GM11168 (cell line): ENCODE results near the gene NDUFC2.
"Not testable (repeated sequence)": the region's sequence is repeated elsewhere in the genome, so short reads cannot be mapped to it uniquely, and the experiment has no call there.

Experiments used
- in situ Hi-C: fragments of 300-500 bp; cut with MboI; formaldehyde crosslinking; loops from one replicate; pipeline ENCODE4 v1.12.0; 2022; ENCODE audit warnings: low sequenced_read_pairs; ENCODE audit not compliant: unreplicated experiment

The NDUFC2 gene

DNA sequence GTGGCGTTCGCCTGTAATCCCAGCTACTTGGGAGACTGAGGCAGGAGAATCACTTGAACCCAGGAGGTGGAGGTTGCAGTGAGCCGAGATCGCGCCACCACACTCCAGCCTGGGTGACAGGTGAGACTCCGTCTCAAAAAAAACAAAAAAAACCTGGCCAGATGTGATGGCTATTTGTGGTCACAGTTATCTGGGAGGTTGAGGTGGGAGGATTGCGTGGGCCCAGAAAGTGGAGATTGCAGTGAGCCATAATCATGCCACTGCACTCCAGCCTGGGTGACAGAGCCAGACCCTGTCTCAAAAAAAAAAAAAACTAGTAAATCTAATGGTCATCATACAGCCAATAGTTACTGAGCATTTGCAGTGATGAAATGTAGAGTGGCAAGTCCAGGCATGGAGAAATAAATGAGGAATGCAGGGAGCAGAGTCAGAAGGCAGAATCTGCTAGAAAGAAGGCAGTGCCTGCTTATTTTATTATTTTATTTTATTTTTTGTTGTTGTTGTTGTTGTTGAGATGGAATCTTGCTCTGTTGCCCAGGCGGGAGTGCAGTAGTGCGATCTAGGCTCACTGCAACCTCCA lies 19.8 kb downstream of the NDUFC2 start:
- in situ Hi-C loops, result not testable (repeated sequence)

- in situ Hi-C loops, result no loop called here
These were observed 22.1 kb downstream of the NDUFC2 start for GRCh38 chr11:78057462-78058055.

GRCh38 chr11:78056093-78056492 lies 23.6 kb downstream of the NDUFC2 start:
- in situ Hi-C loops, result no loop called here

DNA sequence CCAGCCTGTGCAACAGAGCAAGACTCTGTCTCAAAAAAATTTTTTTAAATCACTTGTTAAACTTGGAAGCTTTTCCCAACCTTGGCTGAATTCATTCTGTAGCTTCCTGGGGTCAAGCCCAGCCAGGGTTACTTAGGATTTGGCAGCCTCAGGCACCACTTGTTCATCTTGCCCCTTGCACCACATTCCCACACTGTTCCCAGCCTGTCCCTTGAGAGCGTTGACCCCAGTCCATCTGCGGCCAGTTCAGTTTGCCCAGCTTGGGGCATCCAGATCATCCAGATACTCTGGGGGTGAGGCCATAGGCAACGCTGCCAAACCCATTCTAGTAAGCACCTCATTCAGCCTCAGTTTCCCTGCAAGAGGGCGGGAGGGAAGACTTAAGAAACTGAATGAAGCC lies 24.7 kb downstream of the NDUFC2 start:
- in situ Hi-C loops, result no loop called here

GRCh38 chr11:78050964-78051831 lies 28.5 kb downstream of the NDUFC2 start:
- in situ Hi-C loops, result no loop called here

GRCh38 chr11:78049348-78049747 lies 30.3 kb downstream of the NDUFC2 start:
- in situ Hi-C loops, result no loop called here

- in situ Hi-C loops, result no loop called here
These were observed 31.1 kb downstream of the NDUFC2 start for GRCh38 chr11:78048561-78048960.

DNA sequence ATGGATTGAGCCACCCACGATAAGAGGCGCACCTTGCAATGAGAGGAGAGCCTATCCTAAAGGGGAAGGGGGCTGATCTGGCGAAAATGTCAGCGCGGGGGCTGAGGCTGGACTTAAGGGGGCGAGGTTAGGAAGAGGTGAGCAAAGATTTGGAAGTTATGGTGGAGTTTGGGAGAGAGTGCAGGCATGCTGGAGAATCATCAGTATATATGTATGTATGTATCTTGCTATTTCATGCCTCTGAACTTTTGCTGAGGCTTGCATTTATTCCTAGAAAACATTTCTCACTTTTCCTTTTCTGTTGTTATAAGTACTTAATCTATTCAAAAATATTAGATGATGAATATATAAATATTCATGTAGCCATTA lies 33.2 kb downstream of the NDUFC2 start:
- in situ Hi-C loops, result no loop called here

GRCh38 chr11:78045851-78046485 lies 33.7 kb downstream of the NDUFC2 start:
- in situ Hi-C loops, result no loop called here

- in situ Hi-C loops, result no loop called here
These were observed 35.0 kb downstream of the NDUFC2 start for GRCh38 chr11:78044706-78045105.

- in situ Hi-C loops, result no loop called here
These were observed 37.7 kb downstream of the NDUFC2 start for GRCh38 chr11:78041843-78042440.

GRCh38 chr11:78041380-78041719 lies 38.3 kb downstream of the NDUFC2 start:
- in situ Hi-C loops, result not testable (repeated sequence)

DNA sequence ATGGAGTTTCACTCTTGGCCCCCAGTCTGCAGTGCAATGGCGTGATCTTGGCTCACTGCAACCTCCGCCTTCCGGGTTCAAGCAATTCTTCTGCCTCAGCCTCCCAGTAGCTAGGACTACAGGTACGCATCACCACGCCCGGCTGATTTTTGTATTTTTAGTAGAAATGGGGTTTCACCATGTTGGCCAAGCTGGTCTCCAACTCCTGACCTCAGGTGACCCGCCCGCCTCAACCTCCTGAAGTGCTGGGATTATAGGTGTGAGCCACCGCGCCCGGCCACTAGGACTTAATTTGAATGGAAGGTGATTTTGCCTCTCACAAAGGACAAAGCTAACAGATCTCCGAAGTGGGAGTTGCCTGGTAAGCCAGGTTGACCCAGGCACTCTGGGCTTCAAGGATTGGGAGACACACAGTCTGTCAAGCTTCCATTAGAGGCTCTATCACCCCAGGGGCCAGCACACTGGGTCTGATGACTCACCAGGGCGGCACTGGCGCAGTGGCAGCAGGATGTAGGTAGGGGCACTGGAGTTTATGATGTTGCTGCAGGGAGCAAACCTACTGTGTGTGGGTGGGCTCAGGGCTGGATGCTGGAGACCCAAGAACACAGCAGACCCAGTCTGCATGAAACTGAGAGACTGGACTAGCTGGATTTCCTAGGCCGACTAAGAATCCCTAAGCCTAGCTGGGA lies 38.8 kb downstream of the NDUFC2 start:
- in situ Hi-C loops, result no loop called here

GRCh38 chr11:78039919-78040671 lies 39.6 kb downstream of the NDUFC2 start:
- in situ Hi-C loops, result no loop called here

DNA sequence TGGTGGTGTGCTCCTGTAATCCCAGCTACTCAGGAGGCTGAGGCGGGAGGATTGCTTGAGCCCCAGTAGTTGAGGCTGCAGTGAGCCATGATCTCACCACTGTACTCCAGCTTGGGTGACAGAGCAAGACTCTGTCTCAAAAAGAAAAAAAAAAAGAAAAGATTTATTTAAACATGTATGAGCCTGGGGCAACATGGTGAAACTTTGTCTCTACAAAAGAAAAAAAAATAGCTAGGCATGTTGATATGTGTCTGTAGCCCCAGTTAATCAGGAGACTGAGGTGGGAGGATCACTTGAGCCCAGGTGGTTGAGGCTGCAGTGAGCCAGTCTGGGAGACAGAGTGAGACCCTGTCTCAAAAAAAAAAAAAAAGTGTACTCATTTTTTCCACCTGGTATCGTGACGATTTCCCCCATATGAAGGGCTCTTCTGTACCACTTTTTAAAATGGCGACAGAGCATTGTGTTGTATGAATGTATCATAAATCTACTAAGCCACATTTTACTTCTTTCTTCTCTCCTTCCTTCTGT lies 40.2 kb downstream of the NDUFC2 start:
- in situ Hi-C loops, result no loop called here

GRCh38 chr11:78038697-78039313 lies 40.9 kb downstream of the NDUFC2 start:
- in situ Hi-C loops, result no loop called here

DNA sequence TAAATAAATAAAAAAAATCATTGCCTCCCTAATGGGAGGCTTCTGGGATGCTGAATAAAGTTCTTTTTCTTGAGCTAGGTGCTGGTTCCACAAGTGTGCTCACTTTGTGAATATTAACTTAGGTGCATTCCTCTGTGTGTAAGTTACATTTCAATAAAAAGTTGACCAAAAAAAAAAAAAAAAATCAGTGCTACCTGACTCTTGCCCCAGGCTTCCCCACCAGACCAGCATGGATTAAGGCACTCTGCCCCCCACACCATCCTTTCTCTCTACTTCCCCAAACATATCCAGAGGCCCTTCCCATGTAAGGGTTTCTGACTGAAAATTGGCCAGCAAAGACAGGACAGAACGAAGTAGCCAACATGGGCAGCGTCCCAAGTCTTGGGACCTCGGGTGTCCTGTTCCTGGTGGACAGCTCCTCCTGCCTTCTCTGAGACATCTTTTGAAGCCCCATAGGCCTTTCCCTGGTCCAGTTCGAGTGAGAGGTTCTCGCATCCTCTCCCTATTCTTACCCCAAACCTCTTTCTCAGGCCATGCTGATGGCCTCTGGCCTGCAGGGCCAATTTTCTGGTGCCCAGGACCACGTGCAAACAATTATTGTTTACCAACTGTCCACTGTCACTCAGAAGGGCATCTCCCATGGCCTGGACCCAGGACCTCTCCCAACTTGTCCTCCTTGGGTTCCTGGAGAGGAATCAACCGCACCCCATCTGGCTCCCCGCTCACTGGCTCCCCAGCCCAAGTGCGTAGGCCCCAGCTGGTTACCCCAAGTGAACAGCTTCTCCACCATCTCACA lies 41.6 kb downstream of the NDUFC2 start:
- in situ Hi-C loops, result no loop called here

GRCh38 chr11:78037056-78037455 lies 42.6 kb downstream of the NDUFC2 start:
- in situ Hi-C loops, result no loop called here
